IPS-18c (cell line): ENCODE results near the gene ABHD1.
A peak's percentile ranks its signal among the peaks of the same experiment; 100 is the strongest.
"Not testable (repeated sequence)": the region's sequence is repeated elsewhere in the genome, so short reads cannot be mapped to it uniquely, and the experiment has no call there.

Experiments used
- H3K4me3 ChIP-seq: 2 replicates; pipeline ENCODE4 v1.7.0; 2013; ENCODE audit warnings: low read depth, mild to moderate bottlenecking, low read length, moderate library complexity; ENCODE audit not compliant: insufficient read depth
- H3K9me3 ChIP-seq: one replicate; pipeline ENCODE4 v1.6.1; 2013; ENCODE audit warnings: mild to moderate bottlenecking, low read length, moderate library complexity; ENCODE audit not compliant: control insufficient read depth, insufficient read depth

ABHD1 gene

DNA sequence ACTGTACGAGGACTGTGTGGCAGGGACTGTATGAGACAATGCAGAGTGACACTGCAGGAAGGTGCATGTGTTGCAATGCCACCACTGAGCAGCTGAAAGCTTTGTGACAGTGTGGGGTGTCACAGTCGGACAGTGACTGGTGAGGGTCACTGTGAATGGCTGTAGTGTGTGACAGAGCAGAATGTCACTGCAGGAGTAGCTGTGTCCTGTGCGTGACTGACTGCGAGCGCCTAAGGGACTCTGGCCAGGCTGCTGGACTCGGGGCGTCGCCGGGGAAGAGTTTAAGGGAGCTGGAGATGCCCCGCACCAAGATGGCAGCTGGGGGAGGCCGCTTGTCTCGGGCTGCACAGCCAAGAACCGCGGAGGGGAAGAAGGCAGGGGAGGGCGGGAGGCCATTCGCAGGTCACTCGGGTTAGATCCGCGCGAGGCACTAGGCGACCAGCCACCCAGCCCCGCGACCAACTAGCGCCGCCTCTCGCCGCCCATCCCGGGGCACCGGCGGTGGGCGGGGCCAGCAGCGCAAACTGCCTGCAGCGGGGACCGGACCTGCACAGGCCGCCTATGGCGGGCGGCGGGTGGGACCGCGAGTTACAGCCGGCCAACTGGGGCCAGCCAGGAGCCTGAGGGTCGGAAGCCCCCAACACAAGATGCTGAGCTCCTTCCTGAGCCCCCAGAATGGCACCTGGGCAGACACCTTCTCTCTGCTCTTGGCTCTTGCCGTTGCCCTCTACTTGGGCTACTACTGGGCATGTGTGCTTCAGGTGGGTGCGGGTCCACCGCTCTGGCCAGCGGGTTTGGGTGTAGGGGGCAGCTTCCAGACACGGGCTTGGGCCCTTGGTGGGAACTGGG, at the start of gene ABHD1:
Gene ABHD1 (plus strand): TSS at position 514 of the 849 bp plus-strand sequence. CDS start 134 bp downstream, at position 648.
- Histone ChIP-seq H3K9me3 (no peaks in the 10 kb centered on the region), H3K4me3 (peak within 1 kb of the TSS; percentile 77)

DNA sequence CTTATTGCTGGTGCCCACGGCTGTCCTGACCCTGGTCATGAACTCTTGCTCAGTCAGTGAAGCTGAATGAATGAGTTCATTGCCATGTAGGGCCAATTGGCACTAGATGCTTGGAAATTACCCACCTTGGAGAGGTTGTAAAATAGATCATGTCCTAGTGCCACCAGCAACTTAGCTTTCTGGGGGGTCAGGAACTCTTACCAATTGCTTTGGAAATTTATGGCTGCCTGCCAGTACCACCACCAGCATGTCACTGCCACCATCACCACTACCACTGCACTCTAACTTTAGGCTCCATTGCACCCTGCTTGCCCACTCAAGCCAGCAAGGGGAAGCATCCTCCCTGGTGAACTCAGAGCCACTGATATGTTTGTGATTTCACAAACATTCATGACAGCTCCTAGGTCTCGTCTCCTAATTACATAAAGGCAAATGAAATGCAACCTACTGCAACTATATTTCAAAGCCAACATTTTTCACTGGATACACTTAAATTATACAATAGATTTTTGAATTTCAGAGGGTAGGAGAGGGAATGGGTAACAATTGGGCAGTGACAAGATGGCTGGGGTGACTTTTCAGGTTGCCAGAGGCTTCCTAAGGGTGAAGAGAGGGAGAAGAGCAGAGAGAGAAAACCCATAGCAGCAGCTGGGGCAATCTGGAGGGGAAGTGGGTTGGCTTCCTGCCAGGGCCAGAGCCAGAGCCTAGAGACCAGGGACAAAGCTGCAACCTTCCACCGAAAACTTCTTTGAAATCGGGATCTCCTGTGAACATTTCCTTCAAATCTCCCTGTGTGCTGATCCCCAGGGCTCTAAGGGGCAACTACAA, 48.7 kb upstream of the ABHD1 start:
- no peak overlapping the region for H3K4me3 ChIP-seq

GRCh38 chr2:27075566-27075871, 48.1 kb upstream of the ABHD1 start:
- H3K4me3 ChIP-seq, H3K9me3 ChIP-seq: not testable (repeated sequence)

More for the DNA sequence above, 48.7 kb upstream of the ABHD1 start:
- no peaks in the 10 kb centered on the region for H3K9me3 ChIP-seq

DNA sequence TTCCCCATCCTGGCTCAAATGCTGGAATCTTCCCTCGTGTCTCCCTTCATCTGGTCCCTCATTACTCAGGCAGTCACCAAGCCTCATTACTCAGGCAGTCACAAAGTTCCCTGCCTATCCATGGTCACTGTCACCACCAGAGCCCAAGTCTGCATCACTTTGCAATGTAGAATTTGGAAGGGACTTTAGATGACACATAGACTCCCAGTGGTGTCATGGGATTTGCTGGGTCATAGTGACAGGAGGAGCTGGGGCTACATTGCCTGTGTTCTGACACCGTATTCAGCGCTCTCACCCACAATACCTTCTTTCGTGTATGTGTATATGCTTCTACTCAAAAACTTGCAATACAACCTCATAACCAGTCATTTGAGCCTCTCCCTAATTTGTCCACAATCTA, 47.3 kb upstream of the ABHD1 start:
- Histone ChIP-seq H3K4me3 (no peak overlapping the region), H3K9me3 (no peaks in the 10 kb centered on the region)

DNA sequence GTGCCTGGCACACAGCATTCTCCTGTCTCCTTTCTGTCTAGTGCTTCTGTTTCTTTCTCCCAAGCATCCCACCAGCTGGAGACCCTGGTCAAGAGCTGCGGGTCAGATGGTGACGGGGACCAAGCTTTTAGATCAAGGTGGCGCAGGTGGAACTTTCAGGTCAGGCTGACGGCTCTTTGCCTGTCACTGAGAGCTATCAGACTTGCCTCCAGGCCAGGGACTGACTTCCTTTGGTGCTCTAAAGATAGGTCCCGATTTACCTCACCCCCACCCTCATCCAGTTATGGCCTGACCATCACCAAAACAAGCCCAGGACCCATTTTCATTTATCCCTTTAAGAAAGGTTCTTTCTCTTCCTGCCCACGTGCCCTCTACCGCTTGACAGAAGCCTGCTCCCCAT, 46.4 kb upstream of the ABHD1 start:
- Histone ChIP-seq H3K9me3 (no peaks in the 10 kb centered on the region), H3K4me3 (no peak overlapping the region)

GRCh38 chr2:27078267-27079194, 45.1 kb upstream of the ABHD1 start, which contains the start of gene EMILIN1:
TSS of gene EMILIN1 (plus strand) at chr2:27078615. CDS start at chr2:27079066, 451 bp downstream.
- Histone ChIP-seq H3K4me3 (no peak within 1 kb of the TSS), H3K9me3 (no peaks in the 10 kb centered on the region)

GRCh38 chr2:27079233-27080139, 44.1 kb upstream of the ABHD1 start:
- Histone ChIP-seq H3K9me3 (no peaks in the 10 kb centered on the region), H3K4me3 (no peak overlapping the region)

DNA sequence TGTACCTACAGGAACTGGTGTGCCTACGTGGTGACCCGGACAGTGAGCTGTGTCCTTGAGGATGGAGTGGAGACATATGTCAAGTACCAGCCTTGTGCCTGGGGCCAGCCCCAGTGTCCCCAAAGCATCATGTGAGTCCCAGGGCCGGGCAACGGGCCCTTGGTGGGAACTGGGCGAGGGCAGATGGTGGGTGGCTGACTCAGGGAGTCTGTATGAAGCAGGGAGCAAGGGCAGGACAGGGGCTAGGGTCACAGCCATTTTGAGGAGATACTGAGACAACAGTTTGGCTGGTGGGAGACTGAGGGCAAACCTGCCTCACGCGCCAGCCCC, 43.5 kb upstream of the ABHD1 start:
- Histone ChIP-seq H3K9me3 (no peaks in the 10 kb centered on the region), H3K4me3 (no peak overlapping the region)

- Histone ChIP-seq H3K9me3 (no peaks in the 10 kb centered on the region), H3K4me3 (no peak overlapping the region)
Observed at GRCh38 chr2:27080603-27080936, 43.0 kb upstream of the ABHD1 start.

DNA sequence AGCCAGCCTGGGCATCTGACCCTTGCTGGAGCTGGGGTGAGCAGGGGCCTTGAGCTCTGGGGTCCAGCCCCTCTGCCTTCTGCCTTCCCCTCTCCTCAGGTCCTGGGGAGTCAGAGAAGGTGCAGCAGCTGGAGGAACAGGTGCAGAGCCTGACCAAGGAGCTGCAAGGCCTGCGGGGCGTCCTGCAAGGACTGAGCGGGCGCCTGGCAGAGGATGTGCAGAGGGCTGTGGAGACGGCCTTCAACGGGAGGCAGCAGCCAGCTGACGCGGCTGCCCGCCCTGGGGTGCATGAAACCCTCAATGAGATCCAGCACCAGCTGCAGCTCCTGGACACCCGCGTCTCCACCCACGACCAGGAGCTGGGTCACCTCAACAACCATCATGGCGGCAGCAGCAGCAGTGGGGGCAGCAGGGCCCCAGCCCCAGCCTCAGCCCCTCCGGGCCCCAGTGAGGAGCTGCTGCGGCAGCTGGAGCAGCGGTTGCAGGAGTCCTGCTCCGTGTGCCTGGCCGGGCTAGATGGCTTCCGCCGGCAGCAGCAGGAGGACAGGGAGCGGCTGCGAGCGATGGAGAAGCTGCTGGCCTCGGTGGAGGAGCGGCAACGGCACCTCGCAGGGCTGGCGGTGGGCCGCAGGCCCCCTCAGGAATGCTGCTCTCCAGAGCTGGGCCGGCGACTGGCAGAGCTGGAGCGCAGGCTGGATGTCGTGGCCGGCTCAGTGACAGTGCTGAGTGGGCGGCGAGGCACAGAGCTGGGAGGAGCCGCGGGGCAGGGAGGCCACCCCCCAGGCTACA, 41.4 kb upstream of the ABHD1 start:
- Histone ChIP-seq H3K9me3 (no peaks in the 10 kb centered on the region), H3K4me3 (no peak overlapping the region)

DNA sequence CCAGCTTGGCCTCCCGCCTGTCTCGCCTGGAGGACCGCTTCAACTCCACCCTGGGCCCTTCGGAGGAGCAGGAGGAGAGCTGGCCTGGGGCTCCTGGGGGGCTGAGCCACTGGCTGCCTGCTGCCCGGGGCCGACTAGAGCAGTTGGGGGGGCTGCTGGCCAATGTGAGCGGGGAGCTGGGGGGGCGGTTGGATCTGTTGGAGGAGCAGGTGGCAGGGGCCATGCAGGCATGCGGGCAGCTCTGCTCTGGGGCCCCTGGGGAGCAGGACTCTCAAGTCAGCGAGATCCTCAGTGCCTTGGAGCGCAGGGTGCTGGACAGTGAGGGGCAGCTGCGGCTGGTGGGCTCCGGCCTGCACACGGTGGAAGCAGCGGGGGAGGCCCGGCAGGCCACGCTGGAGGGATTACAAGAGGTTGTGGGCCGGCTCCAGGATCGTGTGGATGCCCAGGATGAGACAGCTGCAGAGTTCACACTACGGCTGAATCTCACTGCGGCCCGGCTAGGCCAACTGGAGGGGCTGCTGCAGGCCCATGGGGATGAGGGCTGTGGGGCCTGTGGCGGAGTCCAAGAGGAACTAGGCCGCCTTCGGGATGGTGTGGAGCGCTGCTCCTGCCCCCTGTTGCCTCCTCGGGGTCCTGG, 40.7 kb upstream of the ABHD1 start:
- no peak overlapping the region for H3K4me3 ChIP-seq

DNA sequence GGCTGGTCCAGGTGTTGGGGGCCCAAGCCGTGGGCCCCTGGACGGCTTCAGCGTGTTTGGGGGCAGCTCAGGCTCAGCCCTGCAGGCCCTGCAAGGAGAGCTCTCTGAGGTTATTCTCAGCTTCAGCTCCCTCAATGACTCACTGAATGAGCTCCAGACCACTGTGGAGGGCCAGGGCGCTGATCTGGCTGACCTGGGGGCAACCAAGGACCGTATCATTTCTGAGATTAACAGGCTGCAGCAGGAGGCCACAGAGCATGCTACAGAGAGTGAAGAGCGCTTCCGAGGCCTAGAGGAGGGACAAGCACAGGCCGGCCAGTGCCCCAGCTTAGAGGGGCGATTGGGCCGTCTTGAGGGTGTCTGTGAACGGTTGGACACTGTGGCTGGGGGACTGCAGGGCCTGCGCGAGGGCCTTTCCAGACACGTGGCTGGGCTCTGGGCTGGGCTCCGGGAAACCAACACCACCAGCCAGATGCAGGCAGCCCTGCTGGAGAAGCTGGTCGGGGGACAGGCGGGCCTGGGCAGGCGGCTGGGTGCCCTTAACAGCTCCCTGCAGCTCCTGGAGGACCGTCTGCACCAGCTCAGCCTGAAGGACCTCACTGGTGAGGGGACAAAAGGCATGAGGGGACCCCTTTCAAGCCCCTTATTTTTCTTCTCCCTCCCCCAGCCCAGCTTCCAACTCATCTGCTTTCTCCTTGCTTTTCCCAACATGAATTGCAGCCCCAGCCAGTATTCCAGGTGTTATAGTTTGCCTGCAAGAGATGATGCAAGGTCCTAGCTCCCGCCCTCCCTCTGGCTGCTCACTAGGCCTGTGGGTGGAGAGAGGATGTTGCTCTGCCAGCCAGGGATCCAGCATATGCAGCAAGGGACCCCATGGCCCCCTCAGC, 40.0 kb upstream of the ABHD1 start:
- H3K4me3 ChIP-seq, result no peak overlapping the region
- H3K9me3 ChIP-seq, result no peaks in the 10 kb centered on the region

More for the DNA sequence above, 40.7 kb upstream of the ABHD1 start:
- H3K9me3 ChIP-seq, result no peaks in the 10 kb centered on the region

DNA sequence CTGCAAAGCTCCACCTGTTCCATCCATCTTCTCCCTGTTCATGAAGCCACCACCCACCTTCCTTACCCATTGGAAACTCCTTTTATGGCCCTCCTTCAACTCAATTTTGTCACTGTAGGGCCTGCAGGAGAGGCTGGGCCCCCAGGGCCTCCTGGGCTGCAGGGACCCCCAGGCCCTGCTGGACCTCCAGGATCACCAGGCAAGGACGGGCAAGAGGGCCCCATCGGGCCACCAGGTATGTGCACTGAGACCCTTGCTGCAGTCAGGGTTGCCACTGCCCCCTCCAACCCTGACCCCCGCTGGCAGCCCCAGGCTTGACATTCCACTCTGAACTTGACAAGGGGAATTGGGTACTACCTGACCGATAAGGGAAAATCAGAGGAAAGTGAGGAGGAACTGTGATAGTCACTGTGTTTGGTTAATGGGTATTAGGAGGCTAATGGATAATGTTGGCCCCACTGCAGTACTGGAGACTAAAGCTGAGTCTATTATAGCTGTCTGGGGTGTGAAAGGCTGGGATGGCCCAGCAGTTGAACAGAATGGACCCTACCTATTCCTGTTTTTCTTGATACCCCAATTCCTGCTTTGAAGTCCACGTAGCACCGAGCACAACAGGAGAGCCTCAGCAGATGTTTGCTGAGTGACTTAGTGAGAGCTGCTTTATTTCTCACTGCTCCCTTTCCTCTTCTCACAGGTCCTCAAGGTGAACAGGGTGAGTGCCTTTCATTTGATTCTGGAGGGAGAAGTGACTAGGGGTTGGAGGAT, 39.1 kb upstream of the ABHD1 start:
- no peak overlapping the region for H3K4me3 ChIP-seq
- no peaks in the 10 kb centered on the region for H3K9me3 ChIP-seq

- Histone ChIP-seq H3K9me3 (no peaks in the 10 kb centered on the region), H3K4me3 (peak overlapping the region; percentile 69)
Observed at GRCh38 chr2:27085062-27085672, 38.4 kb upstream of the ABHD1 start.
